HEK293T (cell line): ENCODE data around the gene SCUBE3.

Experiments
- CTCF ChIA-PET: fragments of 350-600 bp; formaldehyde crosslinking; extraction: SDS; loops from one replicate; lab custom pipeline; 2021; ENCODE audit warnings: antibody characterized with exemption, inconsistent platforms; lab: Yijun Ruan, JAX
- POLR2A ChIA-PET: fragments of 350-600 bp; formaldehyde crosslinking; extraction: SDS; loops from one replicate; lab custom pipeline; 2020; ENCODE audit warnings: antibody characterized with exemption, inconsistent platforms; lab: Yijun Ruan, JAX
- DNase-seq: peaks from one replicate; pipeline ENCODE4 v3.0.0; 2012; ENCODE audit warnings: mixed read lengths; ENCODE audit errors: extremely low spot score
- ARNT ChIP-seq: fragments of 450-650 bp; IDR thresholded peaks from 2 replicates; pipeline ENCODE4 v1.6.1; 2017; ENCODE audit warnings: mild to moderate bottlenecking
- BHLHE40 ChIP-seq: fragments of 450-650 bp; IDR thresholded peaks from 2 replicates; pipeline ENCODE4 v1.6.1; 2016; ENCODE audit warnings: mild to moderate bottlenecking, moderate library complexity, borderline replicate concordance
- CTBP1 ChIP-seq: fragments of 450-650 bp; IDR thresholded peaks from 2 replicates; pipeline ENCODE4 v1.6.1; 2016; ENCODE audit warnings: borderline replicate concordance
- ELF4 ChIP-seq: fragments of 450-650 bp; IDR thresholded peaks from 2 replicates; pipeline ENCODE4 v1.6.1; 2017; ENCODE audit warnings: antibody characterized with exemption
- FOXA1 ChIP-seq: fragments of 450-650 bp; IDR thresholded peaks from 2 replicates; pipeline ENCODE4 v1.6.1; 2016; ENCODE audit warnings: mild to moderate bottlenecking
- FOXK2 ChIP-seq: fragments of 450-650 bp; IDR thresholded peaks from 2 replicates; pipeline ENCODE4 v1.6.1; 2016; ENCODE audit warnings: mild to moderate bottlenecking
- FOXM1 ChIP-seq: fragments of 450-650 bp; IDR thresholded peaks from 2 replicates; pipeline ENCODE4 v1.6.1; 2017; ENCODE audit warnings: mild to moderate bottlenecking, borderline replicate concordance
- HDGF ChIP-seq: fragments of 450-650 bp; IDR thresholded peaks from 2 replicates; pipeline ENCODE4 v1.6.1; 2017; ENCODE audit warnings: antibody characterized with exemption, borderline replicate concordance
- L3MBTL2 ChIP-seq: fragments of 450-650 bp; conservative IDR thresholded peaks from 2 replicates; pipeline ENCODE4 v1.6.1; 2016; ENCODE audit warnings: mild to moderate bottlenecking
- LEF1 ChIP-seq: fragments of 450-650 bp; IDR thresholded peaks from 2 replicates; pipeline ENCODE4 v1.6.1; 2017; ENCODE audit warnings: mild to moderate bottlenecking, borderline replicate concordance
- NFRKB ChIP-seq: fragments of 450-650 bp; IDR thresholded peaks from 2 replicates; pipeline ENCODE4 v1.6.1; 2016; ENCODE audit warnings: mild to moderate bottlenecking, moderate library complexity
- SP1 ChIP-seq: fragments of 450-650 bp; IDR thresholded peaks from 2 replicates; pipeline ENCODE4 v1.6.1; 2017
- SUZ12 ChIP-seq: fragments of 450-650 bp; IDR thresholded peaks from 2 replicates; pipeline ENCODE4 v1.6.1; 2016; ENCODE audit warnings: mild to moderate bottlenecking
- TARDBP ChIP-seq: fragments of 450-650 bp; IDR thresholded peaks from 2 replicates; pipeline ENCODE4 v1.6.1; 2016
- ZNF384 ChIP-seq: fragments of 450-650 bp; IDR thresholded peaks from 2 replicates; pipeline ENCODE4 v1.6.1; 2016
- TF ChIP-seq, protein P1 (sequence below): fragments of 450-650 bp; IDR thresholded peaks from 2 replicates; pipeline ENCODE4 v1.6.1; 2016

The SCUBE3 gene

GRCh38 chr6:35275744-35276260, 62.0 kb downstream of the SCUBE3 start:
- no peak for DNase-seq
- ChIA-PET CTCF (no interaction called here), POLR2A (no interaction called here)
- no peak for TF ChIP-seq FOXM1
- TF ChIP-seq FOXK2: no peak
- TF ChIP-seq LEF1: no peak
- no peak for TF ChIP-seq SUZ12
- no peak for TF ChIP-seq ARNT
- TF ChIP-seq HDGF: no peak
- TF ChIP-seq ELF4: no peak
- TF ChIP-seq, protein P1, sequence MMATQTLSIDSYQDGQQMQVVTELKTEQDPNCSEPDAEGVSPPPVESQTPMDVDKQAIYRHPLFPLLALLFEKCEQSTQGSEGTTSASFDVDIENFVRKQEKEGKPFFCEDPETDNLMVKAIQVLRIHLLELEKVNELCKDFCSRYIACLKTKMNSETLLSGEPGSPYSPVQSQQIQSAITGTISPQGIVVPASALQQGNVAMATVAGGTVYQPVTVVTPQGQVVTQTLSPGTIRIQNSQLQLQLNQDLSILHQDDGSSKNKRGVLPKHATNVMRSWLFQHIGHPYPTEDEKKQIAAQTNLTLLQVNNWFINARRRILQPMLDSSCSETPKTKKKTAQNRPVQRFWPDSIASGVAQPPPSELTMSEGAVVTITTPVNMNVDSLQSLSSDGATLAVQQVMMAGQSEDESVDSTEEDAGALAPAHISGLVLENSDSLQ: no peak

GRCh38 chr6:35278708-35279107, 65.0 kb downstream of the SCUBE3 start:
- no peak for TF ChIP-seq TARDBP
- no peak for TF ChIP-seq FOXK2
- no peak for TF ChIP-seq BHLHE40
- TF ChIP-seq SP1: no peak
- TF ChIP-seq, protein P1: no peak
- TF ChIP-seq NFRKB: no peak
- TF ChIP-seq LEF1: no peak
- no peak for TF ChIP-seq ELF4
- no peak for DNase-seq
- ChIA-PET CTCF (no interaction called here), POLR2A (no interaction called here)

DNA sequence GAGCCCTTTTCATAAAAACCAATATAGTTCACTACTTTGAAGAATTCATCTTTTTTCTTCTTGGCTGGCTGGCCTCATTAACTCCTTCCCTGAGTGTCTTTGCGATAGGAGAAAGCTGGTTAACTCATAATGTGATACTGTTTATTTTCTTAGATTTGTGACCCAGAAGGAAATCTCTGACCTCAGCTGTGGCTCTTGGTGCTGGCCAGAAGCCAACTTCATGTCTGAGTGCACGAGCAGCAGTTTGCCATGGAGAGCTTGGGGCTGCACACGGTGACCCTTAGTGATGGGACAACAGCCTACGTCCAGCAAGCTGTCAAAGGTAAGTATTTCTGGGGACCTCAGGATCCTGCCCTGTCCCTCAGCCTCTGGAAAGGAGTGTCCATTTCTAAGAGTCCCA, 67.1 kb downstream of the SCUBE3 start:
- TF ChIP-seq BHLHE40 (no peak), LEF1 (no peak), NFRKB (no peak), SP1 (no peak)
- TF ChIP-seq, protein P1: no peak
- DNase-seq: peak; percentile 53
- CTCF ChIA-PET: interaction anchor here (1.1 kb wide), 1 partner anchor 16 kb away, joined by 3 read pairs; the partner anchor contains the start of gene DEF6
- POLR2A ChIA-PET: interaction anchor here (1.3 to 1.9 kb wide), 2 partner anchors 22 to 63 kb away, joined by 3 to 8 read pairs; partner anchors contain the start of gene ZNF76

GRCh38 chr6:35282472-35282871, 68.7 kb downstream of the SCUBE3 start:
- ChIA-PET POLR2A (no interaction called here), CTCF (interaction anchor here (0.6 to 1.0 kb wide), 2 partner anchors 11 to 13 kb away, joined by 3 to 7 read pairs; no protein-coding TSS in a partner anchor)
- DNase-seq: no peak
- no peak for TF ChIP-seq HDGF
- no peak for TF ChIP-seq NFRKB
- TF ChIP-seq ARNT: no peak
- TF ChIP-seq SUZ12: no peak
- TF ChIP-seq SP1: no peak
- no peak for TF ChIP-seq FOXM1
- no peak for TF ChIP-seq FOXK2
- no peak for TF ChIP-seq CTBP1
- no peak for TF ChIP-seq BHLHE40
- TF ChIP-seq, protein P1: no peak
- TF ChIP-seq ZNF384: no peak
- no peak for TF ChIP-seq LEF1
- no peak for TF ChIP-seq L3MBTL2

- TF ChIP-seq FOXK2: no peak
- no peak for TF ChIP-seq LEF1
- TF ChIP-seq SUZ12: no peak
- TF ChIP-seq ARNT: no peak
- TF ChIP-seq FOXA1: no peak
- TF ChIP-seq L3MBTL2: no peak
- TF ChIP-seq, protein P1: no peak
- TF ChIP-seq CTBP1: no peak
- TF ChIP-seq ELF4: no peak
- TF ChIP-seq BHLHE40: no peak
- TF ChIP-seq TARDBP: no peak
- TF ChIP-seq ZNF384: no peak
- POLR2A ChIA-PET: no interaction called here
- no peak for DNase-seq
- CTCF ChIA-PET: interaction anchor here (0.6 to 0.7 kb wide), 2 partner anchors 8 to 12 kb away, joined by 3 to 7 read pairs; no protein-coding TSS in a partner anchor
Observed at GRCh38 chr6:35283361-35283760, 69.6 kb downstream of the SCUBE3 start.
